K562 (cell line): Measurements from ENCODE around the gene SIGLEC7. TPM values are rescaled to one million over a fixed set of nuclear protein-coding genes. Genes with fewer than 3 reads are reported as not detected.

Source experiments
- BCOR ChIP-seq: fragments of 450-650 bp; IDR thresholded peaks from 2 replicates; pipeline ENCODE4 v1.6.1; 2016
- BRCA1 ChIP-seq, 2 experiments: fragments of 450-650 bp in 1 of 2; sonication (generic) in 1 of 2; formaldehyde crosslinking in 1 of 2; IDR thresholded peaks; 2 replicates each; pipeline versions ENCODE4 v1.5.0 to v1.6.1; 2017 to 2020; ENCODE audit warnings: mild to moderate bottlenecking in 1 of 2, missing genetic modification reagents in 1 of 2
- CAMTA2 ChIP-seq: fragments of 250-450 bp; sonication (Bioruptor Pico); conservative IDR thresholded peaks from 2 replicates; pipeline ENCODE4 v1.5.1; 2022
- CBFA2T3 ChIP-seq: fragments of 450-650 bp; IDR thresholded peaks from 2 replicates; pipeline ENCODE4 v1.6.1; 2017
- CBX5 ChIP-seq: IDR thresholded peaks from 2 replicates; pipeline ENCODE4 v1.6.1; 2014; ENCODE audit warnings: low read depth, borderline replicate concordance
- CTBP1 ChIP-seq: fragments of 450-650 bp; IDR thresholded peaks from 2 replicates; pipeline ENCODE4 v1.6.1; 2016; ENCODE audit warnings: borderline replicate concordance
- CTCF ChIP-seq, 3 experiments: IDR thresholded peaks in 2 of 3; conservative IDR thresholded peaks in 1 of 3; 2 replicates each; pipeline ENCODE4 v1.5.1; 2011 to 2012; ENCODE audit warnings: low read length in 3 of 3, mild to moderate bottlenecking in 3 of 3, control low read depth in 2 of 3, improper control_type of control experiment in 1 of 3, inconsistent platforms in 1 of 3, low read depth in 1 of 3, mixed read lengths in 1 of 3, moderate library complexity in 1 of 3; ENCODE audit not compliant: insufficient read depth in 2 of 3
- CXXC5 ChIP-seq: fragments of 250-450 bp; sonication (Bioruptor Pico); IDR thresholded peaks from 2 replicates; pipeline ENCODE4 v1.8.0; 2022; ENCODE audit warnings: inconsistent platforms, mild to moderate bottlenecking, moderate library complexity
- ETS1 ChIP-seq: conservative IDR thresholded peaks from 2 replicates; pipeline ENCODE4 v1.6.1; 2011; ENCODE audit warnings: low read depth, mild to moderate bottlenecking, low read length; ENCODE audit not compliant: control insufficient read depth
- FOXA3 ChIP-seq, 2 experiments: fragments of 450-650 bp in 1 of 2; sonication (generic) in 1 of 2; formaldehyde crosslinking; IDR thresholded peaks in 1 of 2; conservative IDR thresholded peaks in 1 of 2; 2 replicates each; pipeline versions ENCODE4 v1.4.0 to v1.8.0; 2020 to 2022; ENCODE audit warnings: mild to moderate bottlenecking in 2 of 2, missing genetic modification reagents in 1 of 2
- HDAC2 ChIP-seq: fragments of 450-650 bp; IDR thresholded peaks from 2 replicates; pipeline ENCODE4 v1.6.1; 2016; ENCODE audit warnings: mild to moderate bottlenecking
- ID3 ChIP-seq, 2 experiments: fragments of 250-450 bp in 1 of 2; fragments of 450-650 bp in 1 of 2; sonication (Bioruptor Pico) in 1 of 2; IDR thresholded peaks; 2 replicates each; pipeline versions ENCODE4 v1.6.1 to v1.8.0; 2016 to 2021; ENCODE audit warnings: mild to moderate bottlenecking in 2 of 2, moderate library complexity in 2 of 2, missing compliant biosample characterization in 1 of 2, missing genetic modification characterization in 1 of 2
- PPARD ChIP-seq: fragments of 250-450 bp; sonication (Bioruptor Pico); IDR thresholded peaks from 2 replicates; pipeline ENCODE4 v1.8.0; 2022; ENCODE audit warnings: inconsistent platforms, mild to moderate bottlenecking, moderate library complexity
- U2AF2 ChIP-seq: fragments of 200-400 bp; formaldehyde crosslinking; optimal IDR thresholded peaks from 2 replicates; pipeline ENCODE3; 2017; ENCODE audit warnings: low read depth, mild to moderate bottlenecking, low read length
- ZSCAN32 ChIP-seq: fragments of 450-650 bp; formaldehyde crosslinking; IDR thresholded peaks from 2 replicates; pipeline ENCODE4 v1.4.0; 2020; ENCODE audit warnings: mild to moderate bottlenecking, moderate library complexity
- polyA plus RNA-seq, 8 experiments: library from polyadenylated mRNA; depleted of rRNA in 4 of 8; stranded (reverse) in 5 of 8; unstranded in 3 of 8; fragments of >200 nt; fragmentation: Nextera tagmentation in 2 of 8; fragmentation: Illumina TruSeq in 1 of 8; extraction: Ambion mirVana in 2 of 8; extraction: Trizol in 1 of 8; gene quantifications; 2 replicates each; pipeline versions ENCODE4 v1.2.1 to v1.2.3, GENCODE V29; 2011 to 2014; ENCODE audit warnings: inconsistent platforms in 1 of 8, missing spikeins in 1 of 8
- total RNA-seq, 7 experiments: library from RNA; depleted of rRNA in 6 of 7; stranded (reverse); fragments of >200 nt in 6 of 7; fragmentation: Illumina TruSeq in 2 of 7; extraction: Trizol in 2 of 7; gene quantifications; 2 replicates each; pipeline versions ENCODE4 v1.2.1 to v1.2.3, GENCODE V29; 2011 to 2021; ENCODE audit warnings: low replicate concordance in 1 of 7
- TF ChIP-seq, protein P1 (sequence below): fragments of 450-650 bp; IDR thresholded peaks from 2 replicates; pipeline ENCODE4 v1.7.1; 2018; ENCODE audit warnings: mild to moderate bottlenecking, low read depth; ENCODE audit not compliant: partially characterized antibody
- TF ChIP-seq, protein P2 (sequence below): sonication (generic); formaldehyde crosslinking; IDR thresholded peaks from 2 replicates; pipeline ENCODE4 v1.4.0; 2020; ENCODE audit warnings: mild to moderate bottlenecking, missing genetic modification reagents

The SIGLEC7 gene
- total and polyA plus RNA-seq, 9 of the 15 experiments (the other 6 are each of a cell fraction or from before 2014, with no cell fraction given): 0.10 to 0.12 TPM; not detected in 7

GRCh38 chr19:51131780-51132680 is 10.1 kb upstream of the SIGLEC7 start (continued):
- TF ChIP-seq, protein P1, sequence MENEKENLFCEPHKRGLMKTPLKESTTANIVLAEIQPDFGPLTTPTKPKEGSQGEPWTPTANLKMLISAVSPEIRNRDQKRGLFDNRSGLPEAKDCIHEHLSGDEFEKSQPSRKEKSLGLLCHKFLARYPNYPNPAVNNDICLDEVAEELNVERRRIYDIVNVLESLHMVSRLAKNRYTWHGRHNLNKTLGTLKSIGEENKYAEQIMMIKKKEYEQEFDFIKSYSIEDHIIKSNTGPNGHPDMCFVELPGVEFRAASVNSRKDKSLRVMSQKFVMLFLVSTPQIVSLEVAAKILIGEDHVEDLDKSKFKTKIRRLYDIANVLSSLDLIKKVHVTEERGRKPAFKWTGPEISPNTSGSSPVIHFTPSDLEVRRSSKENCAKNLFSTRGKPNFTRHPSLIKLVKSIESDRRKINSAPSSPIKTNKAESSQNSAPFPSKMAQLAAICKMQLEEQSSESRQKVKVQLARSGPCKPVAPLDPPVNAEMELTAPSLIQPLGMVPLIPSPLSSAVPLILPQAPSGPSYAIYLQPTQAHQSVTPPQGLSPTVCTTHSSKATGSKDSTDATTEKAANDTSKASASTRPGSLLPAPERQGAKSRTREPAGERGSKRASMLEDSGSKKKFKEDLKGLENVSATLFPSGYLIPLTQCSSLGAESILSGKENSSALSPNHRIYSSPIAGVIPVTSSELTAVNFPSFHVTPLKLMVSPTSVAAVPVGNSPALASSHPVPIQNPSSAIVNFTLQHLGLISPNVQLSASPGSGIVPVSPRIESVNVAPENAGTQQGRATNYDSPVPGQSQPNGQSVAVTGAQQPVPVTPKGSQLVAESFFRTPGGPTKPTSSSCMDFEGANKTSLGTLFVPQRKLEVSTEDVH: peak; percentile 33
- TF ChIP-seq ID3 (CRISPR knock-in tag; IDR thresholded peaks at IDR 0.05) (no peak), ID3 (tag; IDR thresholded peaks at IDR 0.05) (0 out of 2 replicates have a peak, but pooled peaks have one; percentile 62), CTCF (IDR thresholded peaks at IDR 0.05 in 2 of 3, conservative IDR thresholded peaks at IDR 0.05 in 1 of 3; ENCODE audit: insufficient read depth in 2 of 3, low read depth in 1 of 3, low read length in 3 of 3) (peak; percentile 55 to 70 (median 55)), HDAC2 (peak; percentile 83; the same call in 1 of the 2 replicates), BCOR (peak; percentile 60), U2AF2 (no peak), CBX5 (peak; percentile 8; the same call in 1 of the 2 replicates), ZSCAN32 (CRISPR knock-in tag) (no peak), CTBP1 (peak; percentile 90), CBFA2T3 (peak; percentile 82), PPARD (CRISPR knock-in tag) (no peak), BRCA1 (IDR thresholded peaks at IDR 0.05) (no peak), BRCA1 (CRISPR knock-in tag; IDR thresholded peaks at IDR 0.05) (no peak), FOXA3 (CRISPR knock-in tag; conservative IDR thresholded peaks at IDR 0.05 in 1 of 2, IDR thresholded peaks at IDR 0.05 in 1 of 2) (no peak; a peak in 1 of 4 replicates), CAMTA2 (no peak), CXXC5 (peak; percentile 83), ETS1 (no peak)
- TF ChIP-seq, protein P2, sequence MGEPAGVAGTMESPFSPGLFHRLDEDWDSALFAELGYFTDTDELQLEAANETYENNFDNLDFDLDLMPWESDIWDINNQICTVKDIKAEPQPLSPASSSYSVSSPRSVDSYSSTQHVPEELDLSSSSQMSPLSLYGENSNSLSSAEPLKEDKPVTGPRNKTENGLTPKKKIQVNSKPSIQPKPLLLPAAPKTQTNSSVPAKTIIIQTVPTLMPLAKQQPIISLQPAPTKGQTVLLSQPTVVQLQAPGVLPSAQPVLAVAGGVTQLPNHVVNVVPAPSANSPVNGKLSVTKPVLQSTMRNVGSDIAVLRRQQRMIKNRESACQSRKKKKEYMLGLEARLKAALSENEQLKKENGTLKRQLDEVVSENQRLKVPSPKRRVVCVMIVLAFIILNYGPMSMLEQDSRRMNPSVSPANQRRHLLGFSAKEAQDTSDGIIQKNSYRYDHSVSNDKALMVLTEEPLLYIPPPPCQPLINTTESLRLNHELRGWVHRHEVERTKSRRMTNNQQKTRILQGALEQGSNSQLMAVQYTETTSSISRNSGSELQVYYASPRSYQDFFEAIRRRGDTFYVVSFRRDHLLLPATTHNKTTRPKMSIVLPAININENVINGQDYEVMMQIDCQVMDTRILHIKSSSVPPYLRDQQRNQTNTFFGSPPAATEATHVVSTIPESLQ (CRISPR knock-in tag): no peak
